Keratinocyte (primary cell): ENCODE data around the gene TRAF7.

Experiments used
- CTCF ChIP-seq, 3 experiments: IDR thresholded peaks in 1 of 3; conservative IDR thresholded peaks in 1 of 3; optimal IDR thresholded peaks in 1 of 3; 2 replicates in 2 of 3; 3 replicates in 1 of 3; pipeline versions ENCODE3 to v1.5.1; 2011; ENCODE audit warnings: low read length in 3 of 3, mild to moderate bottlenecking in 3 of 3, moderate library complexity in 2 of 3, control low read depth in 1 of 3, inconsistent platforms in 1 of 3; ENCODE audit not compliant: insufficient read depth in 2 of 3; ENCODE audit errors: extremely low read depth in 1 of 3
- EZH2 ChIP-seq: IDR thresholded peaks from one replicate; pipeline ENCODE4 v1.6.1; 2012; ENCODE audit warnings: inconsistent platforms, mild to moderate bottlenecking, low read length, moderate library complexity

GRCh38 chr16:2186505-2186904 is 30.9 kb downstream of the TRAF7 start:
- TF ChIP-seq CTCF (optimal IDR thresholded peaks at IDR 0.05 in 1 of 3, IDR thresholded peaks at IDR 0.05 in 1 of 3, conservative IDR thresholded peaks at IDR 0.05 in 1 of 3; ENCODE audit: extremely low read depth in 1 of 3, insufficient read depth in 2 of 3, low read length in 3 of 3) (no peak), EZH2 (no peak)
